Measurements from ENCODE around the gene PRKG2.

The PRKG2 gene

GRCh38 chr4:81093720-81094401 is 121.2 kb downstream of the PRKG2 start:
- FAIRE-seq = no peak

DNA sequence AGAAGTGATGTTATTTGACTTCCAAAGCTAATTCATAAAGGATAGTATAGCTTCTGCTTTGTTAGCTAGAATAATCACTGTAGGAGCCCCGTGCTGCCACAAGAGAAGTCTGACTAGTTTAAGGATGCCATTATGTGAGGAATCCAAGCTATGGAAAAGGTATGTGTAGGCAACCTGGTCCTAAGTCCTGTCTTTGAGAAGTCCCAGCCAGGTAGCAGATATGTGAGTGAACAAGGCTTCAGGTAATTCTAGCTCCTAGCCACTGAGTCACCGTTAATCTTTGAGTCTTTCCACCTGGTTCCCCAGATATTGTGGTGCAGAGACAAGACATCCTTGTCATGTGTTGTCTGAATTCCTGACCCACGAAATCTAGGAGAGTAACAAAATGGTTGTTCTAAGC is 129.0 kb downstream of the PRKG2 start:
- FAIRE-seq = no peak

GRCh38 chr4:81085291-81085690 is 129.7 kb downstream of the PRKG2 start:
- FAIRE-seq = no peak

- no peak for FAIRE-seq
These were observed 130.4 kb downstream of the PRKG2 start for GRCh38 chr4:81084634-81085033.

- FAIRE-seq = no peak
These were observed 131.0 kb downstream of the PRKG2 start for GRCh38 chr4:81084029-81084428.

DNA sequence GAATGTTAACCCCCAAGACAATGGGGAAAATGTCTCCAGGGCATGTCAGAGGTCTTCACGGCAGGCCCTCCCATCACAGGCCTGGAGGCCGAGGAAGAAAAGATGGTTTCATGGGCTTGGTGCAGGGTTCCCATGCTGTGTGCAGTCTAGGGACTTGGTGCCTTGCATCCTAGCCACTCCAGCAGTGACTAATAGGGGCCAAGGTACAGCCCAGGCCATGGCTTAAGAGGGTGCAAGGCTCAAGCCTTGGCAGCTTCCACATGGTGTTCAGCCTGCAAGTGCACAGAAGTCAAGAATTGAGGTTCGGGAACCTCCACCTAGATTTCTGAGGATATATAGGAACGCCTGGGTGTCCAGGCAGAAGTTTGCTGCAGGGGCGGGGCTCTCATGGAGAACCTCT is 133.9 kb downstream of the PRKG2 start:
- FAIRE-seq = no peak

DNA sequence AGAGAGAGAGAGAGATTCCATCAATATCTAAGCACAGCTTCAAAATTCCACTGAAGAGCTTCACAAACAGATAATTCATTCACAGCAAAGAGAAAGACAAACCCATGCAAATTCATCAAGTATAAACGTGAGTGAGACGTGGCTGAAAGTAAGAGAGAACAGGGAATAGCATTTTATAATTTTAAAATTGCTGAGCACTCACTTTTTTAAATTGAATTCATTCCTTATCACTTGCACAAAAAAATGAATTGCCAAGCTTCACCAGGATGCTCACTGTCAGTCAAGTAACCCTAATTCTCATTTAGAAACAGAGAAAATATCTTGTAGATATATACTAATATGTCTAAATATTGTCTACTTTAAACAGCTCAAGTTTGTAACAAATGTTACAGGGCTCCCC is 144.0 kb downstream of the PRKG2 start:
- no peak for FAIRE-seq

DNA sequence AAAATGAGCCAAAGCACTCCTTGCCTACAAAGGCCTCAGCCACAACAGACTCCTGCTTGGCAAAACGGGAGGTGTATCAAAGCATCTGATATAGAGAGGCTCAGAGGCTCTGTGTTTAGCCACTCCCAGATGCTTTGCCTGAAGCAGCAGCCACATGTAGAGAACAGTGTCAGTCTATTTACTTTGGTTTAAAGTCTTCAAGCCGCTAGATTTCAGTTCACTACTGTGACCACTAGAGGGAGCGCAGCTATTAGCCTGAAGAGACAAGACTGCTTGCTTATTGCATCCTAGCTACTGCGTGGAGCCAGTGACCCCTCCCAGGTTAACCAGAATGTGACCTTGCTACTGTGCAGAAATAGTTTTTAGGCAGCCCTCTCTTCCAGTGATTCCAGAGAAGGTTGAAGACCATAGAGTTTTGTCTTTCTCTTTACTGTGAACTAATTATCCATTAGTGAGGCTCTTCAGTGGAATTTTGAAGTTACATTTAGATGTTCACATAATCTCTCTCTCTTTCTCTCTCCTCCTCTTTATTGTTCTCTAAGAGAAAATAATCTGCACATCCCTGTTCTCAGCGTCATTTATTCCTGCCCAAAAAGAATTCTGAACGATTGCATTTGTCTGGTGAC is 145.2 kb downstream of the PRKG2 start:
- FAIRE-seq = no peak

DNA sequence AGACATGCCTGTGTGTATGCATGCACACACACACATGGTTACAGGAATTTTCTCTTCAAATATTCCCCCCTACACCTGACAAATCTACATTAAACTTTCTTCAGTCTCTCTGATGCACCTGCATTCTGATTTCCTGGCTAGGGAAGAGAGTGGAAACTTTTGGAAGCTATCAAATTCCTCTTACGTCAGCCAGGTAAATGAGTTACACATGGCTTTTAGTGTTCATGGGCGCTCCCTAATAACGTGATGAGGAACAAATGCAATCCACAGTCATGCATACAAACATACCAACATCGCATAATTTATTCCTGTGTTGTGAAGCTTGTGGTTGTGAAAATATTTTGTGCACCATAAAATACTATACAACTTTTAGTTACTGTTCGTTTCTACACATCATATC is 149.6 kb downstream of the PRKG2 start:
- no peak for FAIRE-seq

DNA sequence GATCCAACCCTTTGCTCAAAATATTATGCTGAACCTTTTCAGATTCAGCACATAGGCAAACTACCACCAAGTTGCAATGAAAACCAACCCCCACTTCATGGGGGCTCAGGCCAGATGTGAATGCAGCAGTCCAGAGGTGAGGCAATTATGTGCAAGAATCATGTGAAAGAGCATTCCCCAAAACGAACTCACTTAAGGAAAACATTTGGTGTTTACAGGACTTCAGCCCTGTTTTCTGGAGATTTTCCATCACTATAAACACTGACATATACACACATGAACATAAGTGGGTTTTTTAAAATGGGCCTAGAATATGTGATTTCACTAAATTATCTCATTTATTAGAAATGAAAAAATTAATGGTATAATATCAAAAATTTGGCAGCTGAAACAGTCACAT is 153.0 kb downstream of the PRKG2 start:
- FAIRE-seq = no peak

GRCh38 chr4:81061344-81061730 is 153.7 kb downstream of the PRKG2 start:
- no peak for FAIRE-seq

- no peak for FAIRE-seq
These were observed 154.3 kb downstream of the PRKG2 start for GRCh38 chr4:81060587-81061343.

GRCh38 chr4:81058621-81059020 is 156.4 kb downstream of the PRKG2 start:
- FAIRE-seq = no peak

GRCh38 chr4:81052119-81053068 is 162.6 kb downstream of the PRKG2 start:
- FAIRE-seq = no peak

GRCh38 chr4:81049907-81050306 is 165.1 kb downstream of the PRKG2 start:
- no peak for FAIRE-seq

DNA sequence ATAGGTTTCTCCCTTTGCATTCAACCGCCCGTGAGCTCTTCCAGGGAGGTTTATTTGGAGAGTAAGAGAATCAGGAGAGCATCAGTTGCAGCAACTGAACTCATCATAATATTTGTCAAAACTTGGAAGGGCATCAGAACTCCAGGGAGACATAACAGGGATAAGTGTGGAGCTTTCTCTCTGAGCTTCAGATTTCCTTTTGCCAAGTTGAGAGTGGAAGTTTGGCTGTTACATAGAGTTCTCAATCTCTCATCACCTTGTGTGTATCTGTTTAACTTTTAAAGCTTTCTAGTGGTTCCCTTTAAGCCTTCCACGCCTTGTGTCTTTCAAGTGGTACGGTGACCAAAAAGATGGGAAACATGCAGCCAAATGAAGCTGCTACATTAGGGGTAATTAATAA is 165.7 kb downstream of the PRKG2 start:
- no peak for FAIRE-seq

- FAIRE-seq = no peak
These were observed 172.2 kb downstream of the PRKG2 start for GRCh38 chr4:81042578-81043365.

DNA sequence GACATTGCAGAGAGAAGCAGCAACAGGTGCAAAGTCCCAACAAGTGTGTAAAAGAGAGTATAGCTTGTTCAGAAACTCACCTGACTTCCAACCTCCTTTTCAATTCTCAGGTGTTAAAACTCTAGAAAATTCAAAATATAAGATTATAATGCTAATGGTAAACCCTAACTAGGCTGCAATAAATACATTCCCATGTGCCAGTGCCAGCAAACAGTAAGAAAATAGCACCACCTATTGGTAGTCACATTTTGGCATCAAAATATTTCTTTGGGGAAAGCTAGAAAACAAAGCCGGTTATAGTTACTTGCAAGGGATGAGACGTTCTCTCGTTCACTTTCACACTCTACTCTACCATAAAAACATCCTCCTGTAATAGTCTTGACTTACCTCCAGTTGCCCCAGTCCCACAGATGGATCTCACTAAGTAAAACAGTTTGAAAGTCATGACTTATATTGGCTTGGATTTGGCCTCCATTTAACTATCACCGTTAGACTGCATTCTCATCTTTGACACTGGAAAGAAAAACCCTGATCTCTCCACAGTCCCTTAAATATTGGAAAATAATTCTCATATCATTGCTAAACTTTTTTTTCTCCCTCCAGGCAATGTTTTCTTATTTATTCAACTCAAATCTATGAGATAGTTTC is 174.9 kb downstream of the PRKG2 start:
- no peak for FAIRE-seq

GRCh38 chr4:81039351-81039972 is 175.6 kb downstream of the PRKG2 start:
- no peak for FAIRE-seq

DNA sequence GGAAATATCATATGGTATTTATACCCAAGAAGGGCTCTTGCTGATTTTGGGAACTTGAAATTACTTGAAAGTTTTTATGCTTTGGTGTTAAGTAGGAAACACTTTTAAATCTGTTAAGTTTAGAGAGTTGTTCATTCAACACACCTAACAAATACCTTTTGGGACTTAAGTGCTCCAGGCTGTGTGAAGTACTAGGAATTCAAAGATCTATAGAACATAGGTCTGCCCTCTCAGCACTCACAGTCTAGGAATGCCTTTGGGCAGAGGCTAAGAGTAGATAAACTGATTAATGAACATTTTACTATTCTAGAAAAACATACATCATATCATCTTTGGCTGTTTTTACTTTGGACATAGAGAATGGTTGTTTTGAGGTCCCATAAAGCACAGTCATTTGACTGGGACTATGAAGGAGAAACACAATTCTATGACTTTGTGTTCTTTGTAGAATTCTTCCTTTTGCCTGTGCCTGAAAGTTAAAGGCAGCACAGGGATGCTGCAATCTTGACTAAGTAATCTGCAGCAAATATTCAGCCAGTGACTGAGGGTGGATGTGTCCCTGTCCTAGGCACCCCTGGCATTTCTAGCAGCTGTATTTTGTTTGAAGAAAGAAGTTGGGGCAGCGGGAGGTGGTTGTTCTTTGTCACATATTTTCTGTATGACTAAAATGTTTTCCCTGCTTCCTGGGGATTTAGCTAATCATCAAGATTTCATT is 176.2 kb downstream of the PRKG2 start:
- no peak for FAIRE-seq
